Keratinocyte (primary cell): ENCODE results near the gene FGD4. TPM values are rescaled to one million over a fixed set of nuclear protein-coding genes. Genes with fewer than 3 reads are reported as not detected.

Experiments used
- DNase-seq: peaks from one replicate; pipeline ENCODE4 v3.0.0-alpha.2; 2011; ENCODE audit warnings: low read depth, missing footprints, low spot score
- FAIRE-seq: peaks from 2 replicates; lab custom pipeline; 2011; peaks lifted over from hg19 to GRCh38; lab: Jason Lieb, UNC
- H2AFZ ChIP-seq: 2 replicates; pipeline ENCODE4 v1.6.0; 2012; ENCODE audit warnings: low read length, control low read depth, inconsistent platforms; ENCODE audit not compliant: control insufficient read depth
- H3K27ac ChIP-seq: 2 replicates; pipeline ENCODE4 v1.5.1; 2011; ENCODE audit warnings: low read length; ENCODE audit not compliant: control insufficient read depth, insufficient read depth
- H3K27me3 ChIP-seq: 3 replicates; pipeline ENCODE4 v1.6.0; 2011; ENCODE audit warnings: low read length; ENCODE audit not compliant: control insufficient read depth, insufficient read depth; ENCODE audit errors: extremely low read depth
- H3K36me3 ChIP-seq, 2 experiments: 2 replicates in 1 of 2; 3 replicates in 1 of 2; pipeline ENCODE4 v1.5.1; 2011; ENCODE audit warnings: low read length in 2 of 2, mild to moderate bottlenecking in 1 of 2; ENCODE audit not compliant: control insufficient read depth in 2 of 2, insufficient read depth in 2 of 2; ENCODE audit errors: extremely low read depth in 1 of 2
- H3K4me1 ChIP-seq: 3 replicates; pipeline ENCODE4 v1.5.1; 2011; ENCODE audit warnings: low read length; ENCODE audit not compliant: control insufficient read depth, insufficient read depth; ENCODE audit errors: extremely low read depth
- H3K4me2 ChIP-seq: 3 replicates; pipeline ENCODE4 v1.6.0; 2011; ENCODE audit warnings: low read depth, low read length; ENCODE audit not compliant: control insufficient read depth, insufficient read depth; ENCODE audit errors: extremely low read depth
- H3K4me3 ChIP-seq, 3 experiments: fragments of 200-600 bp in 1 of 3; sonication (generic) in 1 of 3; 2 replicates in 2 of 3; 3 replicates in 1 of 3; pipeline ENCODE4 v1.5.1; 2011 to 2016; ENCODE audit warnings: low read length in 3 of 3, mild to moderate bottlenecking in 3 of 3, control low read depth in 2 of 3, inconsistent platforms in 1 of 3, low read depth in 1 of 3, mixed read lengths in 1 of 3, mixed run types in 1 of 3, moderate library complexity in 1 of 3; ENCODE audit not compliant: control insufficient read depth in 2 of 3, insufficient read depth in 2 of 3; ENCODE audit errors: extremely low read depth in 1 of 3
- H3K79me2 ChIP-seq: 2 replicates; pipeline ENCODE4 v1.6.0; 2012; ENCODE audit warnings: low read length; ENCODE audit not compliant: control insufficient read depth, insufficient read depth
- H3K9ac ChIP-seq: 3 replicates; pipeline ENCODE4 v1.6.0; 2011; ENCODE audit warnings: low read length; ENCODE audit not compliant: control insufficient read depth, insufficient read depth; ENCODE audit errors: extremely low read depth
- H3K9me1 ChIP-seq: 3 replicates; pipeline ENCODE4 v1.6.0; 2011; ENCODE audit warnings: low read length; ENCODE audit not compliant: control insufficient read depth, insufficient read depth; ENCODE audit errors: extremely low read depth
- H3K9me3 ChIP-seq: 2 replicates; pipeline ENCODE4 v1.5.1; 2012; ENCODE audit warnings: low read depth, low read length; ENCODE audit not compliant: control insufficient read depth
- H4K20me1 ChIP-seq: 3 replicates; pipeline ENCODE4 v1.6.0; 2011; ENCODE audit warnings: low read length; ENCODE audit not compliant: control insufficient read depth, insufficient read depth; ENCODE audit errors: extremely low read depth
- CTCF ChIP-seq, 3 experiments: IDR thresholded peaks in 1 of 3; conservative IDR thresholded peaks in 1 of 3; optimal IDR thresholded peaks in 1 of 3; 2 replicates in 2 of 3; 3 replicates in 1 of 3; pipeline versions ENCODE3 to v1.5.1; 2011; ENCODE audit warnings: low read length in 3 of 3, mild to moderate bottlenecking in 3 of 3, moderate library complexity in 2 of 3, control low read depth in 1 of 3, inconsistent platforms in 1 of 3; ENCODE audit not compliant: insufficient read depth in 2 of 3; ENCODE audit errors: extremely low read depth in 1 of 3
- EZH2 ChIP-seq: IDR thresholded peaks from one replicate; pipeline ENCODE4 v1.6.1; 2012; ENCODE audit warnings: inconsistent platforms, mild to moderate bottlenecking, low read length, moderate library complexity
- dilution Hi-C: fragments of 300-500 bp; cut with MboI; formaldehyde crosslinking; loops from one replicate; pipeline ENCODE4 v1.7.0; 2020; ENCODE audit warnings: low sequenced_read_pairs; ENCODE audit not compliant: extremely low pct_ligation_motif_present
- polyA plus RNA-seq, 5 experiments: library from polyadenylated mRNA; depleted of rRNA in 3 of 5; stranded (reverse) in 3 of 5; stranded (forward) in 1 of 5; unstranded in 1 of 5; fragments of >200 nt; gene quantifications; 1 replicate in 1 of 5; 2 replicates in 3 of 5; 3 replicates in 1 of 5; pipeline versions ENCODE4 v1.2.1 to v1.2.3, GENCODE V29; 2011 to 2012; ENCODE audit warnings: missing spikeins in 2 of 5, low read depth in 1 of 5, low replicate concordance in 1 of 5

FGD4 gene
- polyA plus RNA-seq, 1 donor (not counting 4 experiments of a cell fraction or from before 2014, with no cell fraction given), result 10.5 TPM

GRCh38 chr12:32455607-32456071 is 56.3 kb downstream of the FGD4 start:
- Histone ChIP-seq H3K4me1 (peaks cover 45% of the 10 kb centered on the region), H3K4me2 (peak overlapping the region; percentile 77), H3K27me3 (no peaks in the 10 kb centered on the region), H3K79me2 (peaks cover 64% of the 10 kb centered on the region), H3K9me3 (no peaks in the 10 kb centered on the region), H3K9me1 (no peaks in the 10 kb centered on the region), H4K20me1 (no peaks in the 10 kb centered on the region), H3K9ac (no peak overlapping the region), H3K36me3 (no peaks in the 10 kb centered on the region), H3K4me3 (peak overlapping the region in 2 of 3 experiments; percentile 18 to 40), H2AFZ (no peak overlapping the region), H3K27ac (peak overlapping the region; percentile 2)
- TF ChIP-seq CTCF (optimal IDR thresholded peaks at IDR 0.05 in 1 of 3, IDR thresholded peaks at IDR 0.05 in 1 of 3, conservative IDR thresholded peaks at IDR 0.05 in 1 of 3; ENCODE audit: extremely low read depth in 1 of 3, insufficient read depth in 2 of 3, low read length in 3 of 3), result peak in 2 of 3 experiments; percentile 46 to 47
- TF ChIP-seq EZH2, result no peak
- FAIRE-seq (peak; percentile 71), DNase-seq (peak; percentile 40)
- dilution Hi-C loops, result no loop called here

GRCh38 chr12:32457251-32458025 is 58.1 kb downstream of the FGD4 start:
- Histone ChIP-seq H3K4me3 (no peak overlapping the region), H3K9me3 (no peaks in the 10 kb centered on the region), H3K9ac (no peak overlapping the region), H3K9me1 (no peaks in the 10 kb centered on the region), H3K27me3 (no peaks in the 10 kb centered on the region), H2AFZ (no peak overlapping the region), H3K4me1 (peaks cover 41% of the 10 kb centered on the region), H3K27ac (no peak overlapping the region), H3K36me3 (peaks cover 0 to 3% of the 10 kb centered on the region in 2 experiments), H3K79me2 (peaks cover 63% of the 10 kb centered on the region), H3K4me2 (no peak overlapping the region), H4K20me1 (no peaks in the 10 kb centered on the region)
- no peak for FAIRE-seq
- DNase-seq, result no peak
- dilution Hi-C loops, result no loop called here
- no peak for TF ChIP-seq CTCF (optimal IDR thresholded peaks at IDR 0.05 in 1 of 3, IDR thresholded peaks at IDR 0.05 in 1 of 3, conservative IDR thresholded peaks at IDR 0.05 in 1 of 3; ENCODE audit: extremely low read depth in 1 of 3, insufficient read depth in 2 of 3, low read length in 3 of 3)
- TF ChIP-seq EZH2, result no peak
